ENCODE measurements around the gene SFRP5. TPM values are rescaled to one million over a fixed set of nuclear protein-coding genes. Genes with fewer than 3 reads are reported as not detected.

The SFRP5 gene
- total and polyA plus RNA-seq, 4 donors = 3.6 to 15.1 (median 6.5) TPM

DNA sequence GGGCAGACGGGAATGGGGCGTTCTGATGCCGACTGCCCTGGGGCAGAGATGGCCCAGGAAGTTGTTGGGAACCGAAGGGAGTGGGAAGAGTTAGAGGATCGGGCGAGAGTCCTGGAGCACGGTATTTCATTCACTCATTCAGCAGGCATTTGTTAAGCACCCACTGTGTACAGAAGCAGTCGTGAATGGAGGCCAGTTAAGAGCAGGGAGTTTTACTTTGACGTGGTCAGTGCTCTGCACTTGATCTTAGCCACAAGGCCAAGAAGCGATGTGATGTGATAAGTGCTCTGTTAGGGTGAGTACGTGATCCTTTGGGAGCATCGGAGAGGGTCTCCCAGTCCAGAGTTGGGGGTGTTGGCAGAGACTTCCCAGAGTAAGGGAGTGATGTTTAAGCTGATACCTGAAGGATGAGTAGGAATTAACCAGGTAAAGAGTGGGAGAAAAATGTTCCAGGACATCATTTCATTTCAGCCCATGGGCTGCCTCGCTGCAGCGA lies 34.0 kb downstream of the SFRP5 start:
- Histone ChIP-seq H3K27ac (ENCODE audit: low read depth in 1 of 2, low read length in 2 of 2) (peak overlapping the region in 1 of 2 donors; percentile 96), H3K4me1 (ENCODE audit: control insufficient read depth in 4 of 4, insufficient read depth in 4 of 4, low read length in 3 of 4) (peaks cover 4 to 17% (median 10%) of the 10 kb centered on the region in 4 donors), H3K27me3 (ENCODE audit: control insufficient read depth in 4 of 4, insufficient read depth in 4 of 4, low read length in 3 of 4) (no peaks in the 10 kb centered on the region), H3K9me3 (ENCODE audit: control insufficient read depth in 4 of 4, low read length in 3 of 4) (no peaks in the 10 kb centered on the region), H3K36me3 (ENCODE audit: control insufficient read depth in 4 of 4, insufficient read depth in 3 of 4, low read depth in 1 of 4, low read length in 3 of 4) (peaks cover under 1 to 14% (median 8%) of the 10 kb centered on the region in 4 donors), H3K4me3 (ENCODE audit: low read depth in 1 of 3, low read length in 3 of 3) (peak overlapping the region; percentile 87 to 92 (median 89)), H3K9ac (ENCODE audit: low read depth in 1 of 2, low read length in 2 of 2) (peak overlapping the region; percentile 56 to 95)
- TF ChIP-seq YY1 (IDR thresholded peaks at IDR 0.05) (peak; percentile 0), NR2F2 (IDR thresholded peaks at IDR 0.05) (peak; percentile 1), TAF1 (conservative IDR thresholded peaks at IDR 0.05) (no peak)
- TF ChIP-seq, protein P1, sequence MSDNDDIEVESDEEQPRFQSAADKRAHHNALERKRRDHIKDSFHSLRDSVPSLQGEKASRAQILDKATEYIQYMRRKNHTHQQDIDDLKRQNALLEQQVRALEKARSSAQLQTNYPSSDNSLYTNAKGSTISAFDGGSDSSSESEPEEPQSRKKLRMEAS (IDR thresholded peaks at IDR 0.05) = no peak
- TF ChIP-seq, protein P2, sequence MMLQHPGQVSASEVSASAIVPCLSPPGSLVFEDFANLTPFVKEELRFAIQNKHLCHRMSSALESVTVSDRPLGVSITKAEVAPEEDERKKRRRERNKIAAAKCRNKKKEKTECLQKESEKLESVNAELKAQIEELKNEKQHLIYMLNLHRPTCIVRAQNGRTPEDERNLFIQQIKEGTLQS (IDR thresholded peaks at IDR 0.05) = peak; percentile 27
- DNase-seq (ENCODE audit: low spot score) = no peak
- WGBS = 39% methylated on average over 14 of the region's 14 CpGs

DNA sequence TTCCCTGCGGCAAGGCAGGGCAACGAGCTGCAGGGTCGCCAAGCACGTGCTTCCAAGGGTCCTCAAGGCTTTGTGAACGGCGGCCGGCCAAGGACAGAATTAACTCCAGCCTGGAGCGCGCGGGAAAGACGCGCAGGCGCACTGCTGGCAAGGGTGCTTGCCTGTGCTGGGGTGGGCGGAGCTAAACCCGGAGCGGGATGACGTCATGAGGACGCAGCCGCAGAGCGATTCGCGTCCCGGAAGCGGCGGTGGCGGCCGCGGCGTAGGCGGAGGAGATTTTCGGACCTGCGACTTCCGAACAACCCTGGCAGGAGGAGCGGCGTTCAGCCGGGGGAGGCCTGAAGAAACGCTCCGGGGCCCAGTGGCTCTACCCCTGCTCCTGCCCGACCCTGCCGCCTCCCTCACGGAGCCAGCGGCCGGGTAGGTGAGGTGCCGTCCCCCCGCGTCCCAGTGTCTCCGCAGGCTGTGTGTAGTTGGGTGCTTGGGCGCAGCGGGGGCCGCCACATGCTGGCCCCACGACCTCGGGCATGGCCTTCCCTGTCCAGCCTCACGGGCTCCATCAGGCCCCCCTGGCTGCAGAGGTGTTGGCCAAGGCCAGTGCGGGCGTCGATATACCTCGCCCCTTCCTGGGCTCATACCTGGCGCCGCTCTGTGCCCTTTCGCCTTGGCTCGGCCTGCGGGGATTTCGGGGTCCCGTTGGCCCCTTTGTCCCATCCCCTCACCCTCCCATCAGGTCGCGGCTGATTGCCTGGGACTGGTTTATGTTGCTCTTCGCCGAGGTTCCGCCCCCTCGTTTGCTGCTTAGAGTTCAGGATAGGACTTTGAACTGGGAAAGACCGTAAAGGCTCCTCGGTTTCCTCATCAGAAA lies 34.7 kb downstream of the SFRP5 start, which contains the start of gene ZFYVE27:
ZFYVE27 (plus strand) TSS at position 227 of the 868 bp plus-strand sequence. CDS start 1,350 bp downstream, outside the sequence.
- H3K27ac ChIP-seq (ENCODE audit: low read depth in 1 of 2, low read length in 2 of 2) = peak within 1 kb of the TSS; percentile 90 to 96
- peaks cover 0 to 13% (median 7%) of the 10 kb centered on the region in 4 donors for H3K36me3 ChIP-seq (ENCODE audit: control insufficient read depth in 4 of 4, insufficient read depth in 3 of 4, low read depth in 1 of 4, low read length in 3 of 4)
- peak within 1 kb of the TSS; percentile 56 to 95 for H3K9ac ChIP-seq (ENCODE audit: low read depth in 1 of 2, low read length in 2 of 2)
- H3K27me3 ChIP-seq (ENCODE audit: control insufficient read depth in 4 of 4, insufficient read depth in 4 of 4, low read length in 3 of 4) = no peaks in the 10 kb centered on the region
- no peaks in the 10 kb centered on the region for H3K9me3 ChIP-seq (ENCODE audit: control insufficient read depth in 4 of 4, low read length in 3 of 4)
- peak within 1 kb of the TSS; percentile 87 to 92 (median 89) for H3K4me3 ChIP-seq (ENCODE audit: low read depth in 1 of 3, low read length in 3 of 3)
- DNase-seq (ENCODE audit: low spot score) = peak; percentile 97
- peaks cover 4 to 17% (median 10%) of the 10 kb centered on the region in 4 donors for H3K4me1 ChIP-seq (ENCODE audit: control insufficient read depth in 4 of 4, insufficient read depth in 4 of 4, low read length in 3 of 4)
- TF ChIP-seq, protein P1 (IDR thresholded peaks at IDR 0.05) = peak; percentile 99
- TF ChIP-seq, protein P3, sequence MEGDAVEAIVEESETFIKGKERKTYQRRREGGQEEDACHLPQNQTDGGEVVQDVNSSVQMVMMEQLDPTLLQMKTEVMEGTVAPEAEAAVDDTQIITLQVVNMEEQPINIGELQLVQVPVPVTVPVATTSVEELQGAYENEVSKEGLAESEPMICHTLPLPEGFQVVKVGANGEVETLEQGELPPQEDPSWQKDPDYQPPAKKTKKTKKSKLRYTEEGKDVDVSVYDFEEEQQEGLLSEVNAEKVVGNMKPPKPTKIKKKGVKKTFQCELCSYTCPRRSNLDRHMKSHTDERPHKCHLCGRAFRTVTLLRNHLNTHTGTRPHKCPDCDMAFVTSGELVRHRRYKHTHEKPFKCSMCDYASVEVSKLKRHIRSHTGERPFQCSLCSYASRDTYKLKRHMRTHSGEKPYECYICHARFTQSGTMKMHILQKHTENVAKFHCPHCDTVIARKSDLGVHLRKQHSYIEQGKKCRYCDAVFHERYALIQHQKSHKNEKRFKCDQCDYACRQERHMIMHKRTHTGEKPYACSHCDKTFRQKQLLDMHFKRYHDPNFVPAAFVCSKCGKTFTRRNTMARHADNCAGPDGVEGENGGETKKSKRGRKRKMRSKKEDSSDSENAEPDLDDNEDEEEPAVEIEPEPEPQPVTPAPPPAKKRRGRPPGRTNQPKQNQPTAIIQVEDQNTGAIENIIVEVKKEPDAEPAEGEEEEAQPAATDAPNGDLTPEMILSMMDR (IDR thresholded peaks at IDR 0.05; ENCODE audit: low read depth, low read length, missing input control) = no peak
- TF ChIP-seq, protein P4, sequence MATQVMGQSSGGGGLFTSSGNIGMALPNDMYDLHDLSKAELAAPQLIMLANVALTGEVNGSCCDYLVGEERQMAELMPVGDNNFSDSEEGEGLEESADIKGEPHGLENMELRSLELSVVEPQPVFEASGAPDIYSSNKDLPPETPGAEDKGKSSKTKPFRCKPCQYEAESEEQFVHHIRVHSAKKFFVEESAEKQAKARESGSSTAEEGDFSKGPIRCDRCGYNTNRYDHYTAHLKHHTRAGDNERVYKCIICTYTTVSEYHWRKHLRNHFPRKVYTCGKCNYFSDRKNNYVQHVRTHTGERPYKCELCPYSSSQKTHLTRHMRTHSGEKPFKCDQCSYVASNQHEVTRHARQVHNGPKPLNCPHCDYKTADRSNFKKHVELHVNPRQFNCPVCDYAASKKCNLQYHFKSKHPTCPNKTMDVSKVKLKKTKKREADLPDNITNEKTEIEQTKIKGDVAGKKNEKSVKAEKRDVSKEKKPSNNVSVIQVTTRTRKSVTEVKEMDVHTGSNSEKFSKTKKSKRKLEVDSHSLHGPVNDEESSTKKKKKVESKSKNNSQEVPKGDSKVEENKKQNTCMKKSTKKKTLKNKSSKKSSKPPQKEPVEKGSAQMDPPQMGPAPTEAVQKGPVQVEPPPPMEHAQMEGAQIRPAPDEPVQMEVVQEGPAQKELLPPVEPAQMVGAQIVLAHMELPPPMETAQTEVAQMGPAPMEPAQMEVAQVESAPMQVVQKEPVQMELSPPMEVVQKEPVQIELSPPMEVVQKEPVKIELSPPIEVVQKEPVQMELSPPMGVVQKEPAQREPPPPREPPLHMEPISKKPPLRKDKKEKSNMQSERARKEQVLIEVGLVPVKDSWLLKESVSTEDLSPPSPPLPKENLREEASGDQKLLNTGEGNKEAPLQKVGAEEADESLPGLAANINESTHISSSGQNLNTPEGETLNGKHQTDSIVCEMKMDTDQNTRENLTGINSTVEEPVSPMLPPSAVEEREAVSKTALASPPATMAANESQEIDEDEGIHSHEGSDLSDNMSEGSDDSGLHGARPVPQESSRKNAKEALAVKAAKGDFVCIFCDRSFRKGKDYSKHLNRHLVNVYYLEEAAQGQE (IDR thresholded peaks at IDR 0.05) = no peak
- peak in 1 of 2 donors; percentile 83 for TF ChIP-seq GABPA (IDR thresholded peaks at IDR 0.05 in 1 of 2, conservative IDR thresholded peaks at IDR 0.05 in 1 of 2)
- TF ChIP-seq, protein P2 (IDR thresholded peaks at IDR 0.05) = no peak
- peak; percentile 63 to 76 for TF ChIP-seq RXRA (IDR thresholded peaks at IDR 0.05)
- TF ChIP-seq JUND (IDR thresholded peaks at IDR 0.05) = peak; percentile 30 to 42
- peak; percentile 25 for TF ChIP-seq NR2F2 (IDR thresholded peaks at IDR 0.05)
- TF ChIP-seq RAD21 (IDR thresholded peaks at IDR 0.05) = no peak
- TF ChIP-seq TAF1 (conservative IDR thresholded peaks at IDR 0.05) = no peak
- no peak for TF ChIP-seq FOXA2 (IDR thresholded peaks at IDR 0.05)
- TF ChIP-seq EGR1 (IDR thresholded peaks at IDR 0.05; ENCODE audit: low read depth in 2 of 2) = peak; percentile 85 to 86
- TF ChIP-seq SP1 (IDR thresholded peaks at IDR 0.05) = peak; percentile 63
- TF ChIP-seq HNF4A (conservative IDR thresholded peaks at IDR 0.05) = peak; percentile 83 to 87
- peak; percentile 81 for TF ChIP-seq HNF4G (IDR thresholded peaks at IDR 0.05)
- peak; percentile 46 for TF ChIP-seq YY1 (IDR thresholded peaks at IDR 0.05)
- WGBS = under 1% methylated on average over 72 of the region's 72 CpGs
